Posterior cingulate gyrus (tissue), 11 donors: ENCODE measurements around the gene DAB2.

ENCODE experiments used
- DNase-seq, 10 donors: peaks; one replicate each; pipeline versions ENCODE4 v3.0.0 to v3.0.0-alpha.2; 2020 to 2021; ENCODE audit warnings: mixed read lengths in 3 of 10
- intact Hi-C: fragments of 100-400 bp; cut with DNase I; formaldehyde crosslinking; loops from one replicate; pipeline ENCODE4 v1.15.1; 2023

Gene DAB2

DNA sequence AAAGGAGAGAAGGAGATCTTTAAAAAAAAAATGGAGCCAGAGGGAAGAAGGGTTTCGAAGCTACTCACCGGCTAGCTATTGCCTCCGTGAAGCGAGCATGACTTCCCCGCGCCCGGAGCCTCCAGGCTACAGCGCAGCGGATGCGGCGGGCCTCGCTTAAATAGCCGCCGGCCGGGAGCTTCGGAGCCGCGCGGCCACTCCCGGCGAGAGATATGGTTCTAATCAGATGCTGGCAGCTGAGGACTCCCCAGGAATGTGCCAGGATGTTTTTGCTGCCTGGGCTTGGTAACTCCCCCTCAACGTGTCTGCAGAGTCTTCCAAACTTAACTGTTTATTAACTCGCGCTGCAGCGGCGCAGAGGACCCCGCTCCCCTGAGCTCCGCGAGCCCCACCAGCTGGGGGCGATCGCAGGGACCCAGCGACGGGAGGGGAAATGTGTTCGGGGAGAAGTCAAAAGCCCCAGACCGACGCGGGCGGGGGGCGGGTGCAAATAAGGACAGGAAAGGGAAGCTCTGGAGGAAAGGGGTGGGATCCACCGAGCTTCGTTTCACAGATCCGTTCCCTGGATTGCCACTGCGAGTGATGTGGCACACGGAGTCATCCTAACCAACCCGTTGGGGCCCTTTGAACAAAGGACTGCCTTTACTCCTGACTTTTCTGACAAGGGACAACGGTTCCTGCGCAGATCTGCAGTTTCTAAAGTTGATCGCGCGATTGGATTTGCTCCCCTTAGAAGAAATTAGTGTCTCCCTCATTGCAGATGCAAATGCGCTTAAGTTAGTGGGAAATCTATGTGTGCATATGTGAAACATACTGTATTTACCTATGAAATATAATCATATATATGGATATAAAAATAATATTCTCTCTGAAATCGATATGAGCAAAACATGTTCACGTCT lies at the start of gene DAB2:
Gene DAB2 (minus strand): TSS at position 245 of the 902 bp plus-strand sequence. CDS start 30,660 bp downstream, outside the sequence.
- peak; percentile 32 to 92 (median 56) for DNase-seq
- intact Hi-C loops: loop anchor here (5.0 kb wide), 1 partner anchor 122 kb away; no protein-coding TSS in a partner anchor

DNA sequence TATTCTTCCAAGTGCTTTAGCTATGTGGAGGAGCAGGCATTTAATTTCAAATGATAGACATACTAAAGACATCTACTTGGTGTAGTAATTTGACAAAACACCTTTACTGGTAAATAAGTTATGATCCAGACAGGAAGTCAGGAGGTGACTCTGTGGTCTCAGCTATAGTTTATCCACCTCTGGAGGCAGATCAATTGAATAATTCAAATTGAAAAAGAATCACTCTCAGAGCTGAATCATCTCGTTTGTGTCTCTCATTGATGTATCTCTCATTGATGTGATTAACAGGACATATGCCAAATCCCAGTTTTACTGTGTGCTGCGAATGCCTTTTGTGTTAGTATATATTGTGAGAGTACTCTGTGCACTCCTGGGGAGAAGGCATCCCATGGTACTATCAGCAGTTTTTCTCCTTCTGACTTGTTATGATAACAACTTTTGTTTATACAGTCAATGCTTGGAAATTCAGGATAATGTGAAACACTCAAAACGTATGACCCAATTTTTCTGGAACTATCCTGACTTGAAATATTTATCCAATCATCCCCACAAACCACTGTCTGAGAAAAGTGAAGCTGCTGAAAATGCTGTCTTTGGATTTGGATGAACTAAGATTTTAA lies 48.5 kb upstream of the DAB2 start:
- no peak for DNase-seq
- intact Hi-C loops: no loop called here

- intact Hi-C loops: no loop called here
Measured at GRCh38 chr5:39471836-39472508, 47.2 kb upstream of the DAB2 start.

GRCh38 chr5:39470811-39471210 lies 46.0 kb upstream of the DAB2 start:
- DNase-seq: no peak
- intact Hi-C loops: no loop called here

More at GRCh38 chr5:39471836-39472508, 47.2 kb upstream of the DAB2 start:
- DNase-seq: no peak

DNA sequence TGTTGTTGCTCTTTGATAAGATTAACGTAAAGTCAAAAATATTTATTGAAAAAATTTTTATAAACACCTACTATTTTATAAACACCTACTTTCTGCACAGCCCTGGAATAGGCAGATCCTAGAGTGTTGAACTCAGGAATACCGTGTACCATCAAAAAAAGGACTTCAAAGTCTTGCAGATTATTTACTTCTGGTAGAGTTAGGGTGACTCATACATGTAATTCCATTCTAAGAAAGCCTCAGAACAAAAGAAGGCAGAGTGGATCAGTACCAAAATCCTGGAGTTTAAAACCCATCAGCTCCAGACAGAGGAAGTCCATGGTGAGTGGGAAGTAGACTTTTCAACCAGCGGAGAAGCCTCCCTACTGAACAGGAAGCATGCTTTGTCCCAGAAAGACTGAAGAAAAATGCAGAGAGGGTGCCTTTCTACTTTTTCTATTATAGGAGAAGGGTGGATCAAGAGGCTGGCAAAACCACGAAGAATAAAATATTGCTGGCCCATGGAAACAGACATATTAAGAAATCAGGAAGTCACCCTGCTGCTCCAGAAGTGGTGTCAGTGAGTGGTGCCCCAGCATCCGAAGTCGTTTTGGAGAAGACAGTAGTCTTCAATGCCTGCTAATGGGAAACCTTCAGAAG lies 45.1 kb upstream of the DAB2 start:
- DNase-seq: no peak
- intact Hi-C loops: no loop called here

DNA sequence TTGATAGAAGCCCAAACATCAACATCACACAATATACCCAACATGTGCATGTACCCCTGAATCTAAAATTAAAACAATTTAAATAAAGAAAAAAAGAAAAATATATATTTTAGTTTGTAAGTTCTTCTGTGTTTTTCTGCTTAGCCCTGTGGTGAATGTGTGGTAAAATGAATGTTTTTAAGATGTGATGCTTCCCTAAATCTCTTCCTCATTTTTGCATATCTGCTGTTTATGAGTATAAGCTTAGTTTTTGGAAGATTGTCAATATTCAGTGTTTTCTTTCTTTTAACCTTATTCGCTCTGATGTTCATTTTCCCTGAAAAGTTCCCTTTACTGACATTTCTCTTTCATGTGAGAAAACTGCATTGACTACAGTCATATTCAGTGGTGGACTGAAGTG lies 44.4 kb upstream of the DAB2 start:
- intact Hi-C loops: no loop called here

GRCh38 chr5:39466846-39467245 lies 42.1 kb upstream of the DAB2 start:
- intact Hi-C loops: no loop called here
- no peak for DNase-seq

More for the DNA sequence above, 44.4 kb upstream of the DAB2 start:
- DNase-seq: no peak

- intact Hi-C loops: no loop called here
Measured at GRCh38 chr5:39465843-39466242, 41.1 kb upstream of the DAB2 start.

GRCh38 chr5:39465097-39465496 lies 40.3 kb upstream of the DAB2 start:
- DNase-seq: no peak
- intact Hi-C loops: no loop called here

More at GRCh38 chr5:39465843-39466242, 41.1 kb upstream of the DAB2 start:
- no peak for DNase-seq

DNA sequence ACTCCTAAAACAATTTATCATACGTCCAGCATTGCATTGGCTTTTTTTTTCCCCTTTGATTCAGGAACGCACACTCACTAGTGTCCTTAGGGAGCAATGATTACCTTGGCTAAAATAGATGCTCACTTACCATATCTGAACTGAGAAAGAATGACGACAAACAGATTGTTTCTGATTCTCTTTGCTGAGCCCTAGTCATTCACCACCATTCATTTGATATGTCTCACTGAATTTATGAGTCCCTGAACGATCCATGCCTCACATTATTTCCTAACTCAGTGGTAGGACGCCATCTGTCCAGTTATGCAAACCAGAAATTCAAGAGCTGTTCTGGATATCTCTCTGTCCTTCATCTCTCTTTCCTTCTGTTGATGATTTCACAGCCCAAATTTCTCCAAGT lies 39.3 kb upstream of the DAB2 start:
- no peak for DNase-seq
- intact Hi-C loops: no loop called here

DNA sequence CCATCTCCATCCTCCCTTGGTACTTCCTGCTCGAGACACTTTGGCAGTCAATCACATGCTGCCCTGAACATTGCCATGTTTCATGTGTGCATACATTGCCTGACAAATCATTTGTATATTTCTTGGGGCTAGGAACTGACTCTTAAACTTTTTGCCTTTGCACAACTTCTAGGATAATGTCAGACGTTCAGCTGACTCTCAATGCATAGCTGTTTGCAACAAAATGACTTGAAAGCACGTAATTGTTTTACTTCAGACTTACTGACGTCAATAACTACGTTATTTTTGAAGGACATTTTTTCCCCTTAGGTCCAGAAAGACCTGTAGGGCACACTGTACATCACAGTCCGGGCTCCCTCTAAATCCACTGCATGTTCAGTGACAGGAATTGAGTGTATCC lies 37.4 kb upstream of the DAB2 start:
- intact Hi-C loops: no loop called here

DNA sequence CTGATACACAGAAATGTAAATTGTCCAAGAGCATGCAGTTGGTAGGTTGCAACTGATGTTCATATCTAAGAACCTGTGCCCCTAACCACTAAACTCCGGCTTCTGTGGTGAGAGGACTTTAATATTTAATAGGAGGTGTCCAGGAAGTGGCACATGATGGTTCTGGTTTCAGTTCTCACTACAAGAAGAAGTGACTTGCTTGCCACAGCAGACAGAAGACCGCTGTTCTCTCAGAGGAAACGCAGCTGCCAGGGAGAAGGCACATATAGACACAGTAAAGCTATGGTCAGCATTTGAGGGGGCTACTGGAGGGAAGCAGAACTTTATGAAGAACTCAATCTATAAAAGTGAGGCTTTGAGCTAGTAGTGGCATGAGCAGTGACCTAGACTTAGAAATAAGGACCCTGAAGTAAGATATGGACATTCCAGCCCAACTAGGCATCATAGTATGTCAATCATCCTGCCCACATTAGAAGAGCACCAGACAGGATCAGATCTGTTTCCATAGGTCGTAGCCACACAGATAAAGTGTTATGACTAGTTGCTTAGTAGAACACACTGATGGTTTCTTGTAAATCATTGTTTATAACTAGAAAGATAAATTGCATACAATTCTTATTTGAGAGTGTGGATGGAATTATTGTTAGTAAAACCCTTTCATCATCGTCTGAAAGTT lies 36.4 kb upstream of the DAB2 start:
- intact Hi-C loops: no loop called here
- DNase-seq: no peak

More for the DNA sequence above, 37.4 kb upstream of the DAB2 start:
- DNase-seq: no peak

GRCh38 chr5:39459907-39460306 lies 35.1 kb upstream of the DAB2 start:
- intact Hi-C loops: no loop called here
- no peak for DNase-seq

DNA sequence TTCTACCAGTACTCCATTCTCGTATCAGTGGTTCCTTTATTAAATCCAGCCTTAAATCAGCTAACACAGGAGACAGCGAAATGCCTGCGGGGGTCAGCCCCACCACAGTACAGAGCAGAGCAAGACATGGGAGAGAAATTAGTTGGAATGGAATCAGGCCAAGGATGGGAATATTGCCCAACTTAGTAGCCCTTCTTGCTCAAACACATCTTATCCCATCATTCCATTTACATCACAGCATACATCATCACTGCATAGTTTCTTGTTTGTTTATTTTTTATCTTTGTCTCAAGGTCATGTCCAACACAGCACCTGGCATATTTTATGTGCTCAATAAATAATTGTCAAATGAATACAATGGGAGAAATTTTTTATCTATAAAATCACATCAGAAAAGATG lies 34.3 kb upstream of the DAB2 start:
- DNase-seq: no peak
- intact Hi-C loops: no loop called here

- intact Hi-C loops: no loop called here
- DNase-seq: no peak
Measured at GRCh38 chr5:39455645-39456044, 30.9 kb upstream of the DAB2 start.

DNA sequence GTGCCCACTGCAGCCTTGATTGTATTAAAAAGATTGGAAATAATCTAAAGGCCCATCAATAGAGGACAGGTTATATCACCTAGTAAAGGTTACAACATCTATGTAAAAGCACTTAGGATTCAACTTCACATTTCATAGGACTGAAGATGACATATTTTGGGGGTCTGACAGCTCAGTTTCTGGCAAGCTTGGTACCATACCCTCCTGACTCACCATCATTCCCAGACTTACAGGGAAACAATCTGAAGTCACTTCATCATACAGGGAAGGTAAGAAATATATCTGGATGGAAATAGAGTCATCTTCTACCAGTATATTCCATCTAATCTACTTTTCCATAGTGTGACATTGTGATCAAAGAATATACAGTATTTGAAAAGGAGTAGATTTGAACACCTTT lies 28.8 kb upstream of the DAB2 start:
- DNase-seq: no peak
- intact Hi-C loops: no loop called here

DNA sequence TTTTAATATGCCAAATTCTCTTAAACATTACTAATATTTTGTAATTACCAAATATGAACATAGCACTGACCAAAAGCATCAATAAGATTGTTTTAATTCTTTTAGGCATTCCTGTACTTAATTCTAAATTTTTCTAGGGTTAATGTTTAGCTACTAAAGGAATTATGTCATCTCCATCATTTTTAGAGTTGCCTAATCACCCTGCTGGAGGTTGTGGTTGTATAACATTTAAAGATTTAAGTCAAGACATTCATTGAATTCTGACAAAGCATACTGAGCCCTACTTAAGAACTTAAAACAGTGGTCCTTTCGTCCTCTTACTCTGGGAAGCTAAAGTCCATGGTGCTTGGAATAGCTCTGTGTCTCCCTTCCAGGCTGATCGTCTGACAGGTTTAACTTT lies 28.1 kb upstream of the DAB2 start:
- DNase-seq: no peak
- intact Hi-C loops: no loop called here

- intact Hi-C loops: no loop called here
- no peak for DNase-seq
Measured at GRCh38 chr5:39451276-39451941, 26.6 kb upstream of the DAB2 start.

DNA sequence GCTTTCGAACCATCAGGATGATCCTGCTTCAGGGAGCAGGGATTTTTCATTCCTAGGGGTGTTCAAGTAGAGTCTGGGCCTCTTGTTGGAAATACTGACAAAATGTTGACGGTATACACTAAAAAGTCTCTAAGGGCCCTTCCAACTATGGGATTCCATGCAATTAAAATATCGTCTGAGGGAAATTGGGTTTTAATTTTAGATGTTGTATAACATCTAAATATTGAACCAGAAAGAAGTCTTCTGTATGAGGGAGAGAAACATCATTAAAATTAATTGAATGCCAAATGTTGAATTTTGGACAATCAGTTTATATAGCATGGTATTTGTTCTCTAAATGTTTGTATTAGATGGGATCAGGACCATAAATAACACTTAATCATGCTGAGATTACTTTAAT lies 25.7 kb upstream of the DAB2 start:
- intact Hi-C loops: no loop called here
- no peak for DNase-seq

GRCh38 chr5:39449591-39449990 lies 24.8 kb upstream of the DAB2 start:
- intact Hi-C loops: no loop called here
- no peak for DNase-seq
